HepG2 (cell line): ENCODE data around the gene EIF4G2. TPM values are rescaled to one million over a fixed set of nuclear protein-coding genes. Genes with fewer than 3 reads are reported as not detected.

Experiments
- BCL6 ChIP-seq: IDR thresholded peaks from 2 replicates; pipeline ENCODE4 v1.6.1; 2016; ENCODE audit warnings: missing genetic modification reagents, missing compliant biosample characterization
- DMAP1 ChIP-seq: IDR thresholded peaks from 2 replicates; pipeline ENCODE4 v1.6.1; 2016
- FOXJ3 ChIP-seq: sonication (generic); formaldehyde crosslinking; IDR thresholded peaks from 2 replicates; pipeline ENCODE4 v1.4.0; 2020; ENCODE audit warnings: missing genetic modification reagents, mild to moderate bottlenecking, borderline replicate concordance
- GPN1 ChIP-seq: sonication (generic); formaldehyde crosslinking; IDR thresholded peaks from 2 replicates; pipeline ENCODE4 v1.5.1; 2020; ENCODE audit warnings: missing genetic modification reagents, borderline replicate concordance
- HNRNPLL ChIP-seq: fragments of 200-400 bp; formaldehyde crosslinking; IDR thresholded peaks from 2 replicates; pipeline ENCODE4 v1.6.1; 2017; ENCODE audit warnings: mild to moderate bottlenecking, low read depth, low read length; ENCODE audit not compliant: poor library complexity, severe bottlenecking
- KDM2A ChIP-seq: sonication (generic); formaldehyde crosslinking; IDR thresholded peaks from 2 replicates; pipeline ENCODE4 v1.4.0; 2020; ENCODE audit warnings: low read depth, missing genetic modification reagents, borderline replicate concordance
- NFYC ChIP-seq: IDR thresholded peaks from 2 replicates; pipeline ENCODE4 v1.6.1; 2016; ENCODE audit warnings: missing genetic modification reagents, missing compliant biosample characterization
- PAF1 ChIP-seq: IDR thresholded peaks from 2 replicates; pipeline ENCODE4 v1.6.1; 2016; ENCODE audit warnings: missing genetic modification reagents, missing compliant biosample characterization
- SIX4 ChIP-seq: sonication (generic); formaldehyde crosslinking; IDR thresholded peaks from 2 replicates; pipeline ENCODE4 v1.4.0; 2020; ENCODE audit warnings: missing genetic modification reagents
- SMAD1 ChIP-seq: sonication (generic); formaldehyde crosslinking; IDR thresholded peaks from 2 replicates; pipeline ENCODE4 v1.4.0; 2020; ENCODE audit warnings: missing genetic modification reagents, low read depth, mild to moderate bottlenecking, borderline replicate concordance
- TBX2 ChIP-seq: sonication (generic); formaldehyde crosslinking; IDR thresholded peaks from 2 replicates; pipeline ENCODE4 v1.5.0; 2020; ENCODE audit warnings: missing genetic modification reagents, mild to moderate bottlenecking, borderline replicate concordance
- ZNF510 ChIP-seq: sonication (generic); formaldehyde crosslinking; IDR thresholded peaks from 2 replicates; pipeline ENCODE4 v1.4.0; 2020; ENCODE audit warnings: low read depth, mild to moderate bottlenecking, missing genetic modification reagents
- ZNF781 ChIP-seq: sonication (generic); formaldehyde crosslinking; IDR thresholded peaks from 2 replicates; pipeline ENCODE4 v1.5.1; 2020; ENCODE audit warnings: borderline replicate concordance, mild to moderate bottlenecking, missing genetic modification reagents; ENCODE audit errors: not compliant biosample characterization
- polyA plus RNA-seq, 8 experiments: library from polyadenylated mRNA; depleted of rRNA in 3 of 8; stranded (reverse) in 7 of 8; unstranded in 1 of 8; fragments of >200 nt; fragmentation: Illumina TruSeq in 4 of 8; extraction: Trizol in 4 of 8; gene quantifications; 2 replicates each; pipeline versions ENCODE4 v1.2.1 to v1.2.3, GENCODE V29; 2011 to 2016; ENCODE audit warnings: low read depth in 4 of 8, missing spikeins in 1 of 8, mixed read lengths in 1 of 8; ENCODE audit not compliant: insufficient read depth in 1 of 8
- total RNA-seq, 5 experiments: library from RNA; depleted of rRNA; stranded (reverse); fragments of >200 nt; fragmentation: Illumina TruSeq; extraction: Trizol; gene quantifications; 2 replicates each; pipeline ENCODE4 v1.2.3, GENCODE V29; 2016; ENCODE audit warnings: low read depth in 1 of 5
- TF ChIP-seq, protein P1 (sequence below), 2 experiments: IDR thresholded peaks; 2 replicates each; pipeline ENCODE4 v1.6.1; 2011 to 2012; ENCODE audit warnings: low read length in 2 of 2, borderline replicate concordance in 1 of 2, low read depth in 1 of 2, mild to moderate bottlenecking in 1 of 2, moderate library complexity in 1 of 2
- TF ChIP-seq, protein P2 (sequence below): sonication (generic); formaldehyde crosslinking; IDR thresholded peaks from 2 replicates; pipeline ENCODE4 v1.5.1; 2020; ENCODE audit warnings: mild to moderate bottlenecking, moderate library complexity, missing genetic modification reagents
- TF ChIP-seq, protein P3 (sequence below): sonication (generic); formaldehyde crosslinking; IDR thresholded peaks from 2 replicates; pipeline ENCODE4 v1.4.0; 2020; ENCODE audit warnings: missing genetic modification reagents
- TF ChIP-seq, protein P4 (sequence below): sonication (generic); formaldehyde crosslinking; IDR thresholded peaks from 2 replicates; pipeline ENCODE4 v1.5.0; 2020; ENCODE audit warnings: missing genetic modification reagents, mild to moderate bottlenecking, borderline replicate concordance
- TF ChIP-seq, protein P5 (sequence below): sonication (generic); formaldehyde crosslinking; conservative IDR thresholded peaks from 2 replicates; pipeline ENCODE4 v1.5.0; 2020; ENCODE audit warnings: missing genetic modification reagents
- TF ChIP-seq, protein P6 (sequence below): sonication (generic); formaldehyde crosslinking; IDR thresholded peaks from 2 replicates; pipeline ENCODE4 v1.5.1; 2020; ENCODE audit warnings: missing genetic modification reagents, mild to moderate bottlenecking, borderline replicate concordance

EIF4G2 gene
- total and polyA plus RNA-seq, 2 of the 13 experiments (the other 11 are each of a cell fraction or from before 2014, with no cell fraction given) = 362 to 546 TPM

DNA sequence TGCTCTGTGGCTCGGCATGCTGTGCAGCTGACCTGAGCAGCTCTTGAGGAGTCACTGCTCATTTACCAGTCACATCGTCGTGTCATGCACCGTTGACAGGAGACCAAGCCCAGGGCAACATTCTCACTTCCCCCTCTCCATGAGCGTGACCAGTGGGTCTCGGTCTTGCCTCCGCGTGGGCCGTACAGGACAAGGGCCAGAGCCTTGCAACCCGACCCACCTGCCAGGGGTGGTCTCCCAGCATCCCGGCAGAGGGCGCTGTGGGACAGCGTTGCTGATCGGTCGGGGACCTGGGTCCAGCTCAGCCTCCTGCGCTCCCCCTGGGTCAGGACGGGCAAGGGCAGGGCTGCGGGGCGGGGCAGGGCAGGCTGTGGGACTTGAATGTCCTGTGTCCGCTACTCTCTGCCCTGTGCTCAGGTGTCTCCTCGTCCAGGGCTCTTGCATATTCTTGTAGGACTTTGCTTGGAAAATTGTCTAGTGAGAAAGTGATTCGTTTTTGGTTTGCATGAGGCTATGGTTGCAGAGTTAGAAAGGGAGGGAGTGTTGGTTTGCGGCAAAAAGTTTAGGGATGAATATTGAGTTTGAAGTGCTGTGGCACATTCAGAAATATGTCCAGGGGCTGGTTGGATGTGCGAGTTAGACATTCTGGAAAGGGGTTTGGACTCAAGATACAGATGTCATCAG is 16.2 kb downstream of the EIF4G2 start (continued):
- TF ChIP-seq FOXJ3 (CRISPR knock-in tag) = no peak
- no peak for TF ChIP-seq DMAP1 (CRISPR knock-in tag)
- TF ChIP-seq, protein P1, sequence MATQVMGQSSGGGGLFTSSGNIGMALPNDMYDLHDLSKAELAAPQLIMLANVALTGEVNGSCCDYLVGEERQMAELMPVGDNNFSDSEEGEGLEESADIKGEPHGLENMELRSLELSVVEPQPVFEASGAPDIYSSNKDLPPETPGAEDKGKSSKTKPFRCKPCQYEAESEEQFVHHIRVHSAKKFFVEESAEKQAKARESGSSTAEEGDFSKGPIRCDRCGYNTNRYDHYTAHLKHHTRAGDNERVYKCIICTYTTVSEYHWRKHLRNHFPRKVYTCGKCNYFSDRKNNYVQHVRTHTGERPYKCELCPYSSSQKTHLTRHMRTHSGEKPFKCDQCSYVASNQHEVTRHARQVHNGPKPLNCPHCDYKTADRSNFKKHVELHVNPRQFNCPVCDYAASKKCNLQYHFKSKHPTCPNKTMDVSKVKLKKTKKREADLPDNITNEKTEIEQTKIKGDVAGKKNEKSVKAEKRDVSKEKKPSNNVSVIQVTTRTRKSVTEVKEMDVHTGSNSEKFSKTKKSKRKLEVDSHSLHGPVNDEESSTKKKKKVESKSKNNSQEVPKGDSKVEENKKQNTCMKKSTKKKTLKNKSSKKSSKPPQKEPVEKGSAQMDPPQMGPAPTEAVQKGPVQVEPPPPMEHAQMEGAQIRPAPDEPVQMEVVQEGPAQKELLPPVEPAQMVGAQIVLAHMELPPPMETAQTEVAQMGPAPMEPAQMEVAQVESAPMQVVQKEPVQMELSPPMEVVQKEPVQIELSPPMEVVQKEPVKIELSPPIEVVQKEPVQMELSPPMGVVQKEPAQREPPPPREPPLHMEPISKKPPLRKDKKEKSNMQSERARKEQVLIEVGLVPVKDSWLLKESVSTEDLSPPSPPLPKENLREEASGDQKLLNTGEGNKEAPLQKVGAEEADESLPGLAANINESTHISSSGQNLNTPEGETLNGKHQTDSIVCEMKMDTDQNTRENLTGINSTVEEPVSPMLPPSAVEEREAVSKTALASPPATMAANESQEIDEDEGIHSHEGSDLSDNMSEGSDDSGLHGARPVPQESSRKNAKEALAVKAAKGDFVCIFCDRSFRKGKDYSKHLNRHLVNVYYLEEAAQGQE (IDR thresholded peaks at IDR 0.05; ENCODE audit: borderline replicate concordance in 1 of 2, low read depth in 1 of 2, low read length in 2 of 2) = no peak
- no peak for TF ChIP-seq TBX2 (CRISPR knock-in tag)
- TF ChIP-seq HNRNPLL = peak; percentile 74
- no peak for TF ChIP-seq GPN1 (CRISPR knock-in tag)
- peak; percentile 82 for TF ChIP-seq KDM2A (CRISPR knock-in tag)
- peak; percentile 14; the same call in 1 of the 2 replicates for TF ChIP-seq BCL6 (CRISPR knock-in tag)
- TF ChIP-seq SMAD1 (CRISPR knock-in tag) = no peak
- TF ChIP-seq ZNF781 (CRISPR knock-in tag) = no peak
- peak; percentile 62; the same call in 1 of the 2 replicates for TF ChIP-seq SIX4 (CRISPR knock-in tag)
- TF ChIP-seq, protein P2, sequence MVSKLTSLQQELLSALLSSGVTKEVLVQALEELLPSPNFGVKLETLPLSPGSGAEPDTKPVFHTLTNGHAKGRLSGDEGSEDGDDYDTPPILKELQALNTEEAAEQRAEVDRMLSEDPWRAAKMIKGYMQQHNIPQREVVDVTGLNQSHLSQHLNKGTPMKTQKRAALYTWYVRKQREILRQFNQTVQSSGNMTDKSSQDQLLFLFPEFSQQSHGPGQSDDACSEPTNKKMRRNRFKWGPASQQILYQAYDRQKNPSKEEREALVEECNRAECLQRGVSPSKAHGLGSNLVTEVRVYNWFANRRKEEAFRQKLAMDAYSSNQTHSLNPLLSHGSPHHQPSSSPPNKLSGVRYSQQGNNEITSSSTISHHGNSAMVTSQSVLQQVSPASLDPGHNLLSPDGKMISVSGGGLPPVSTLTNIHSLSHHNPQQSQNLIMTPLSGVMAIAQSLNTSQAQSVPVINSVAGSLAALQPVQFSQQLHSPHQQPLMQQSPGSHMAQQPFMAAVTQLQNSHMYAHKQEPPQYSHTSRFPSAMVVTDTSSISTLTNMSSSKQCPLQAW = peak; percentile 73; the same call in 1 of the 2 replicates
- TF ChIP-seq, protein P3, sequence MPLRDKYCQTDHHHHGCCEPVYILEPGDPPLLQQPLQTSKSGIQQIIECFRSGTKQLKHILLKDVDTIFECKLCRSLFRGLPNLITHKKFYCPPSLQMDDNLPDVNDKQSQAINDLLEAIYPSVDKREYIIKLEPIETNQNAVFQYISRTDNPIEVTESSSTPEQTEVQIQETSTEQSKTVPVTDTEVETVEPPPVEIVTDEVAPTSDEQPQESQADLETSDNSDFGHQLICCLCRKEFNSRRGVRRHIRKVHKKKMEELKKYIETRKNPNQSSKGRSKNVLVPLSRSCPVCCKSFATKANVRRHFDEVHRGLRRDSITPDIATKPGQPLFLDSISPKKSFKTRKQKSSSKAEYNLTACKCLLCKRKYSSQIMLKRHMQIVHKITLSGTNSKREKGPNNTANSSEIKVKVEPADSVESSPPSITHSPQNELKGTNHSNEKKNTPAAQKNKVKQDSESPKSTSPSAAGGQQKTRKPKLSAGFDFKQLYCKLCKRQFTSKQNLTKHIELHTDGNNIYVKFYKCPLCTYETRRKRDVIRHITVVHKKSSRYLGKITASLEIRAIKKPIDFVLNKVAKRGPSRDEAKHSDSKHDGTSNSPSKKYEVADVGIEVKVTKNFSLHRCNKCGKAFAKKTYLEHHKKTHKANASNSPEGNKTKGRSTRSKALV (CRISPR knock-in tag) = no peak
- TF ChIP-seq NFYC (CRISPR knock-in tag) = no peak
- TF ChIP-seq, protein P4, sequence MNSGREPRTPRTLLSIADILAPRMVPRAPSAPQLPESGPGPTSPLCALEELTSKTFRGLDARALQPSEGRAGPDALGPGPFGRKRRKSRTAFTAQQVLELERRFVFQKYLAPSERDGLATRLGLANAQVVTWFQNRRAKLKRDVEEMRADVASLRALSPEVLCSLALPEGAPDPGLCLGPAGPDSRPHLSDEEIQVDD (CRISPR knock-in tag) = no peak
- TF ChIP-seq ZNF510 (CRISPR knock-in tag) = no peak
- no peak for TF ChIP-seq PAF1 (CRISPR knock-in tag)
- TF ChIP-seq, protein P5, sequence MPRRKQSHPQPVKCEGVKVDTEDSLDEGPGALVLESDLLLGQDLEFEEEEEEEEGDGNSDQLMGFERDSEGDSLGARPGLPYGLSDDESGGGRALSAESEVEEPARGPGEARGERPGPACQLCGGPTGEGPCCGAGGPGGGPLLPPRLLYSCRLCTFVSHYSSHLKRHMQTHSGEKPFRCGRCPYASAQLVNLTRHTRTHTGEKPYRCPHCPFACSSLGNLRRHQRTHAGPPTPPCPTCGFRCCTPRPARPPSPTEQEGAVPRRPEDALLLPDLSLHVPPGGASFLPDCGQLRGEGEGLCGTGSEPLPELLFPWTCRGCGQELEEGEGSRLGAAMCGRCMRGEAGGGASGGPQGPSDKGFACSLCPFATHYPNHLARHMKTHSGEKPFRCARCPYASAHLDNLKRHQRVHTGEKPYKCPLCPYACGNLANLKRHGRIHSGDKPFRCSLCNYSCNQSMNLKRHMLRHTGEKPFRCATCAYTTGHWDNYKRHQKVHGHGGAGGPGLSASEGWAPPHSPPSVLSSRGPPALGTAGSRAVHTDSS (CRISPR knock-in tag) = no peak
- TF ChIP-seq, protein P6, sequence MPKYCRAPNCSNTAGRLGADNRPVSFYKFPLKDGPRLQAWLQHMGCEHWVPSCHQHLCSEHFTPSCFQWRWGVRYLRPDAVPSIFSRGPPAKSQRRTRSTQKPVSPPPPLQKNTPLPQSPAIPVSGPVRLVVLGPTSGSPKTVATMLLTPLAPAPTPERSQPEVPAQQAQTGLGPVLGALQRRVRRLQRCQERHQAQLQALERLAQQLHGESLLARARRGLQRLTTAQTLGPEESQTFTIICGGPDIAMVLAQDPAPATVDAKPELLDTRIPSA = no peak
